GM18907 (cell line): Measurements from ENCODE around the gene AKR1D1.
"Not testable (repeated sequence)": the region's sequence is repeated elsewhere in the genome, so short reads cannot be mapped to it uniquely, and the experiment has no call there.

Source experiments
- ATAC-seq: cut with Tn5 transposase; IDR thresholded peaks from one replicate; pipeline ENCODE4 v1.9.1; 2021; ENCODE audit warnings: mild to moderate bottlenecking, moderate library complexity; ENCODE audit not compliant: unreplicated experiment

Gene AKR1D1

GRCh38 chr7:138072726-138073125, 3.5 kb upstream of the AKR1D1 start:
- ATAC-seq: no peak

- no peak for ATAC-seq
Observed at GRCh38 chr7:138074121-138074520, 2.1 kb upstream of the AKR1D1 start.

GRCh38 chr7:138074540-138074939, 1.7 kb upstream of the AKR1D1 start:
- ATAC-seq: no peak

GRCh38 chr7:138075350-138075749, 909 bp upstream of the AKR1D1 start:
- no peak for ATAC-seq

GRCh38 chr7:138075786-138076185, 473 bp upstream of the AKR1D1 start:
- not testable (repeated sequence) for ATAC-seq

GRCh38 chr7:138077809-138078208, 1.6 kb downstream of the AKR1D1 start:
- no peak for ATAC-seq

- ATAC-seq: no peak
Observed at GRCh38 chr7:138079137-138079536, 2.9 kb downstream of the AKR1D1 start.

GRCh38 chr7:138081868-138082267, 5.6 kb downstream of the AKR1D1 start:
- no peak for ATAC-seq

- ATAC-seq: no peak
Observed at GRCh38 chr7:138083859-138084258, 7.6 kb downstream of the AKR1D1 start.

GRCh38 chr7:138086563-138087270, 10.5 kb downstream of the AKR1D1 start:
- no peak for ATAC-seq

GRCh38 chr7:138089080-138089901, 13.0 kb downstream of the AKR1D1 start:
- ATAC-seq: no peak

- peak; percentile 76 for ATAC-seq
Observed at GRCh38 chr7:138091032-138091431, 14.8 kb downstream of the AKR1D1 start.

GRCh38 chr7:138091840-138092239, 15.6 kb downstream of the AKR1D1 start:
- not testable (repeated sequence) for ATAC-seq

GRCh38 chr7:138092486-138093028, 16.3 kb downstream of the AKR1D1 start:
- ATAC-seq: no peak

- no peak for ATAC-seq
Observed at GRCh38 chr7:138095972-138096935, 20.0 kb downstream of the AKR1D1 start.

- no peak for ATAC-seq
Observed at GRCh38 chr7:138097064-138097741, 20.9 kb downstream of the AKR1D1 start.

- no peak for ATAC-seq
Observed at GRCh38 chr7:138099813-138100212, 23.6 kb downstream of the AKR1D1 start.

- no peak for ATAC-seq
Observed at GRCh38 chr7:138105221-138105620, 29.0 kb downstream of the AKR1D1 start.

- ATAC-seq: no peak
Observed at GRCh38 chr7:138115047-138115446, 38.8 kb downstream of the AKR1D1 start.

- ATAC-seq: no peak
Observed at GRCh38 chr7:138116141-138116540, 39.9 kb downstream of the AKR1D1 start.
